ENCODE results near the gene FBXO40.

- TF ChIP-seq ATF4 (CRISPR knock-in tag; IDR thresholded peaks at IDR 0.05) (no peak), POLR2A (conservative IDR thresholded peaks at IDR 0.05) (no peak), ZBTB7A (IDR thresholded peaks at IDR 0.05; ENCODE audit: borderline replicate concordance, control insufficient read depth, low read depth, low read length) (no peak), PREB (CRISPR knock-in tag; IDR thresholded peaks at IDR 0.05) (no peak), GATA2 (CRISPR knock-in tag; IDR thresholded peaks at IDR 0.05) (no peak), CTCF (IDR thresholded peaks at IDR 0.05 in 2 of 3, conservative IDR thresholded peaks at IDR 0.05 in 1 of 3; ENCODE audit: insufficient read depth in 2 of 3, low read depth in 1 of 3, low read length in 3 of 3) (no peak), ZNF184 (CRISPR knock-in tag; IDR thresholded peaks at IDR 0.05) (no peak), PRMT5 (CRISPR knock-in tag; IDR thresholded peaks at IDR 0.05) (no peak), FOXA3 (CRISPR knock-in tag; conservative IDR thresholded peaks at IDR 0.05 in 1 of 2, IDR thresholded peaks at IDR 0.05 in 1 of 2) (no peak), ZFP91 (CRISPR knock-in tag; IDR thresholded peaks at IDR 0.05) (no peak), GTF3C2 (IDR thresholded peaks at IDR 0.05; ENCODE audit: borderline replicate concordance, extremely low read depth, insufficient read length) (no peak)
These were observed 36.4 kb downstream of the FBXO40 start for GRCh38 chr3:121629601-121630000.
